Liver (tissue), 9 donors: Measurements from ENCODE around the gene KYNU. TPM values are rescaled to one million over a fixed set of nuclear protein-coding genes. Genes with fewer than 3 reads are reported as not detected.

Experiments
- DNase-seq: peaks from one replicate; pipeline ENCODE4 v3.0.0-alpha.2; 2017; ENCODE audit warnings: low spot score
- H3K27ac ChIP-seq, 2 donors: one replicate each; pipeline ENCODE4 v1.7.0; 2013; ENCODE audit warnings: inconsistent platforms in 2 of 2, low read length in 2 of 2, control low read depth in 1 of 2, low read depth in 1 of 2, mild to moderate bottlenecking in 1 of 2
- H3K27me3 ChIP-seq, 4 donors: one replicate each; pipeline versions ENCODE4 v1.6.1 to v1.7.0; 2013; ENCODE audit warnings: low read length in 3 of 4, inconsistent platforms in 1 of 4, mild to moderate bottlenecking in 1 of 4, moderate library complexity in 1 of 4; ENCODE audit not compliant: control insufficient read depth in 4 of 4, insufficient read depth in 4 of 4
- H3K36me3 ChIP-seq, 4 donors: one replicate each; pipeline versions ENCODE4 v1.6.1 to v1.7.0; 2013; ENCODE audit warnings: low read length in 3 of 4, mild to moderate bottlenecking in 3 of 4, low read depth in 1 of 4, moderate library complexity in 1 of 4; ENCODE audit not compliant: control insufficient read depth in 4 of 4, insufficient read depth in 3 of 4
- H3K4me1 ChIP-seq, 4 donors: one replicate each; pipeline versions ENCODE4 v1.6.1 to v1.7.0; 2013; ENCODE audit warnings: low read length in 3 of 4, mild to moderate bottlenecking in 3 of 4, moderate library complexity in 1 of 4; ENCODE audit not compliant: control insufficient read depth in 4 of 4, insufficient read depth in 4 of 4
- H3K4me3 ChIP-seq, 3 donors: one replicate each; pipeline versions ENCODE4 v1.6.1 to v1.7.0; 2013; ENCODE audit warnings: low read length in 3 of 3, control low read depth in 1 of 3, low read depth in 1 of 3, mild to moderate bottlenecking in 1 of 3
- H3K9ac ChIP-seq, 2 donors: one replicate each; pipeline ENCODE4 v1.7.0; 2013; ENCODE audit warnings: low read length in 2 of 2, mild to moderate bottlenecking in 2 of 2, moderate library complexity in 2 of 2, control low read depth in 1 of 2, low read depth in 1 of 2
- H3K9me3 ChIP-seq, 4 donors: one replicate each; pipeline versions ENCODE4 v1.6.1 to v1.7.0; 2013; ENCODE audit warnings: low read length in 3 of 4; ENCODE audit not compliant: control insufficient read depth in 4 of 4
- ATF3 ChIP-seq: IDR thresholded peaks from 2 replicates; pipeline ENCODE4 v1.6.1; 2016; ENCODE audit warnings: antibody characterized with exemption
- CTCF ChIP-seq: fragments of 150-350 bp; IDR thresholded peaks from 2 replicates; pipeline ENCODE4 v1.5.1; 2017; ENCODE audit warnings: improper control_type of control experiment, low read depth, low read length; ENCODE audit not compliant: missing input control
- EGR1 ChIP-seq, 2 donors: IDR thresholded peaks; 2 replicates each; pipeline ENCODE4 v1.6.1; 2016 to 2018; ENCODE audit warnings: antibody characterized with exemption in 2 of 2, low read depth in 2 of 2
- FOXA1 ChIP-seq: IDR thresholded peaks from 2 replicates; pipeline ENCODE4 v1.6.1; 2016; ENCODE audit warnings: antibody characterized with exemption
- FOXA2 ChIP-seq: IDR thresholded peaks from 2 replicates; pipeline ENCODE4 v1.6.1; 2016; ENCODE audit warnings: antibody characterized with exemption
- GABPA ChIP-seq, 2 donors: IDR thresholded peaks in 1 of 2; conservative IDR thresholded peaks in 1 of 2; 2 replicates each; pipeline ENCODE4 v1.6.1; 2016; ENCODE audit warnings: antibody characterized with exemption in 2 of 2, mild to moderate bottlenecking in 1 of 2, moderate library complexity in 1 of 2
- HNF4A ChIP-seq, 2 donors: conservative IDR thresholded peaks; 2 replicates each; pipeline ENCODE4 v1.6.1; 2016; ENCODE audit warnings: antibody characterized with exemption in 2 of 2, mild to moderate bottlenecking in 2 of 2
- HNF4G ChIP-seq: IDR thresholded peaks from 2 replicates; pipeline ENCODE4 v1.6.1; 2016; ENCODE audit warnings: antibody characterized with exemption
- JUND ChIP-seq, 2 donors: IDR thresholded peaks; 2 replicates each; pipeline ENCODE4 v1.6.1; 2016; ENCODE audit warnings: antibody characterized with exemption in 2 of 2
- MAX ChIP-seq: IDR thresholded peaks from 2 replicates; pipeline ENCODE4 v1.6.1; 2016; ENCODE audit warnings: antibody characterized with exemption
- NR2F2 ChIP-seq: IDR thresholded peaks from 2 replicates; pipeline ENCODE4 v1.6.1; 2016; ENCODE audit warnings: antibody characterized with exemption
- RAD21 ChIP-seq, 2 donors: IDR thresholded peaks; 2 replicates each; pipeline ENCODE4 v1.6.1; 2016; ENCODE audit warnings: antibody characterized with exemption in 2 of 2, mild to moderate bottlenecking in 2 of 2
- REST ChIP-seq: IDR thresholded peaks from 2 replicates; pipeline ENCODE4 v1.6.1; 2016; ENCODE audit warnings: antibody characterized with exemption, mild to moderate bottlenecking
- RXRA ChIP-seq, 2 donors: IDR thresholded peaks; 2 replicates each; pipeline ENCODE4 v1.6.1; 2017 to 2018; ENCODE audit warnings: antibody characterized with exemption in 2 of 2, mild to moderate bottlenecking in 1 of 2
- SP1 ChIP-seq: IDR thresholded peaks from 2 replicates; pipeline ENCODE4 v1.6.1; 2018; ENCODE audit warnings: antibody characterized with exemption, mild to moderate bottlenecking
- TAF1 ChIP-seq: conservative IDR thresholded peaks from 2 replicates; pipeline ENCODE4 v1.6.1; 2016; ENCODE audit warnings: antibody characterized with exemption, mild to moderate bottlenecking
- YY1 ChIP-seq: IDR thresholded peaks from 2 replicates; pipeline ENCODE4 v1.6.1; 2016; ENCODE audit warnings: antibody characterized with exemption, mild to moderate bottlenecking
- ZBTB33 ChIP-seq: IDR thresholded peaks from 2 replicates; pipeline ENCODE4 v1.6.1; 2016; ENCODE audit warnings: antibody characterized with exemption
- WGBS: extraction: QIAGEN DNeasy Blood & Tissue Kit; methylation state at CpG from one replicate; pipeline ENCODE4 v1.1.7; 2013; 5-methylcytosine and 5-hydroxymethylcytosine counted together
- polyA plus RNA-seq, 2 donors: library from polyadenylated mRNA; stranded (reverse) in 1 of 2; unstranded in 1 of 2; fragments of 200-250 nt in 1 of 2; fragments of >200 nt in 1 of 2; fragmentation: Nextera tagmentation in 1 of 2; extraction: Ambion mirVana in 1 of 2; gene quantifications; one replicate each; pipeline versions ENCODE4 v1.2.1 to v1.2.3, GENCODE V29; 2013 to 2015
- total RNA-seq, 2 donors: library from RNA; depleted of rRNA; stranded (reverse); fragments of >200 nt; gene quantifications; one replicate each; pipeline ENCODE4 v1.2.3, GENCODE V29; 2014
- donor health status: healthy.
- donor health status: healthy.
- donor health status: healthy.
- donor health status: healthy.
- donor health status: healthy.

KYNU gene
- total RNA-seq, result 10 to 100 TPM; 24.0 to 64.3 TPM
- 10 to 100 TPM; 32.2 to 33.4 TPM for polyA plus RNA-seq

GRCh38 chr2:142877216-142877838, at the start of gene KYNU:
KYNU (plus strand) TSS chr2:142877664; CDS start chr2:142885368, 7,704 bp downstream.
- Histone ChIP-seq H3K9me3 (no peaks in the 10 kb centered on the region), H3K4me1 (peaks cover 2 to 43% (median 36%) of the 10 kb centered on the region in 4 donors), H3K27ac (peak within 1 kb of the TSS; percentile 70 to 77), H3K4me3 (peak within 1 kb of the TSS; percentile 62 to 75 (median 67)), H3K27me3 (no peaks in the 10 kb centered on the region), H3K9ac (peak within 1 kb of the TSS; percentile 74 to 77), H3K36me3 (no peaks in the 10 kb centered on the region)
- TF ChIP-seq ATF3, result no peak
- peak; percentile 53 for TF ChIP-seq FOXA2
- peak; percentile 34 for TF ChIP-seq TAF1
- peak; percentile 46 for TF ChIP-seq SP1
- no peak for TF ChIP-seq GABPA (IDR thresholded peaks at IDR 0.05 in 1 of 2, conservative IDR thresholded peaks at IDR 0.05 in 1 of 2)
- peak; percentile 46 to 72 for TF ChIP-seq RXRA (IDR thresholded peaks at IDR 0.05)
- peak; percentile 43 for TF ChIP-seq FOXA1
- peak; percentile 91 to 93 for TF ChIP-seq HNF4A (conservative IDR thresholded peaks at IDR 0.05)
- TF ChIP-seq EGR1 (IDR thresholded peaks at IDR 0.05; ENCODE audit: low read depth in 2 of 2), result peak in 1 of 2 donors; percentile 23
- peak; percentile 84 for TF ChIP-seq MAX
- TF ChIP-seq JUND (IDR thresholded peaks at IDR 0.05), result peak in 1 of 2 donors; percentile 79
- TF ChIP-seq YY1, result peak; percentile 93
- peak; percentile 30 to 34 for TF ChIP-seq RAD21 (IDR thresholded peaks at IDR 0.05)
- TF ChIP-seq NR2F2, result no peak
- TF ChIP-seq ZBTB33, result peak; percentile 37
- peak; percentile 47 for TF ChIP-seq HNF4G
- peak; percentile 32 for TF ChIP-seq CTCF
- TF ChIP-seq REST, result peak; percentile 55
- WGBS, result 27% methylated on average over 2 of the region's 2 CpGs
- no peak for DNase-seq
